Measurements from ENCODE around the gene STK38. TPM values are rescaled to one million over a fixed set of nuclear protein-coding genes. Genes with fewer than 3 reads are reported as not detected.

Gene STK38
- total and polyA plus RNA-seq, 2 donors (not counting 1 experiment from before 2014, with no cell fraction given) = 26.9 to 42.6 TPM

GRCh38 chr6:36493319-36493718 is 54.0 kb downstream of the STK38 start:
- no peak overlapping the region for H3K27ac ChIP-seq (ENCODE audit: insufficient read depth, low read length)
- TF ChIP-seq EZH2 (IDR thresholded peaks at IDR 0.05; ENCODE audit: low read length, missing control alignments) = no peak
- H3K4me2 ChIP-seq (ENCODE audit: extremely low read depth, insufficient read depth, low read length) = no peak overlapping the region
- no peak overlapping the region for H3K9ac ChIP-seq (ENCODE audit: insufficient read depth, low read length)
- no peak overlapping the region for H2AFZ ChIP-seq (ENCODE audit: low read length)
- no peaks in the 10 kb centered on the region for H3K79me2 ChIP-seq (ENCODE audit: control insufficient read depth, insufficient read depth, low read length)
- no peak for DNase-seq (ENCODE audit: low read depth in 2 of 2)
- no peaks in the 10 kb centered on the region for H4K20me1 ChIP-seq (ENCODE audit: control insufficient read depth, extremely low read depth, insufficient read depth, low read length)
- H3K36me3 ChIP-seq (ENCODE audit: control insufficient read depth, insufficient read depth, low read length) = peaks cover 7% of the 10 kb centered on the region
- H3K4me3 ChIP-seq (replicated peaks in 1 of 4; ENCODE audit: control extremely low read depth in 1 of 4, insufficient read depth in 1 of 4, low read depth in 3 of 4, low read length in 4 of 4) = no peak overlapping the region
- no peaks in the 10 kb centered on the region for H3K9me3 ChIP-seq (ENCODE audit: control insufficient read depth, insufficient read depth, low read depth, low read length)
- no peaks in the 10 kb centered on the region for H3K4me1 ChIP-seq (ENCODE audit: control insufficient read depth, extremely low read depth, insufficient read depth, low read length)
- no peaks in the 10 kb centered on the region for H3K27me3 ChIP-seq (ENCODE audit: control insufficient read depth, insufficient read depth, low read length)

DNA sequence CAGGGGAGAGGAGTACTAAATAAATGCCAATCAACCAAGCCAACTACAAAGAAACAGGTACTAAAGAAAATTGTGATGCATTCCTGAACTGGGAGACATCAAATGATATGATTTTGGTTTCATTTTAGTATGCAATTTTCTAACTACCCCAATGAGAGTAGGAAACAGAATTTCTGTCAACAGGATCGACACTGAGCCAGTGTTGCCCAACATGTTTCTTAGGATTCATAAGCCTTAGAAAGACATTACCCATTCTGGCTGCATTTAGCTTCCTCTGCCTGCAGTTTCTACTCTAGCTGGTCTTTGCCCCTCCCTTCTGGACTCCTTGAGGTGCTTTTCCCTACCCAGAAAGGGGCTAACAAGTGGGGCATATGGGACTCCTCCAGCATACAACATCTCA is 54.7 kb downstream of the STK38 start:
- Histone ChIP-seq H3K4me3 (replicated peaks in 1 of 4; ENCODE audit: control extremely low read depth in 1 of 4, insufficient read depth in 1 of 4, low read depth in 3 of 4, low read length in 4 of 4) (no peak overlapping the region), H2AFZ (ENCODE audit: low read length) (no peak overlapping the region), H3K4me2 (ENCODE audit: extremely low read depth, insufficient read depth, low read length) (no peak overlapping the region), H3K9me3 (ENCODE audit: control insufficient read depth, insufficient read depth, low read depth, low read length) (no peaks in the 10 kb centered on the region), H3K27ac (ENCODE audit: insufficient read depth, low read length) (no peak overlapping the region), H3K36me3 (ENCODE audit: control insufficient read depth, insufficient read depth, low read length) (peaks cover 9% of the 10 kb centered on the region), H4K20me1 (ENCODE audit: control insufficient read depth, extremely low read depth, insufficient read depth, low read length) (no peaks in the 10 kb centered on the region), H3K79me2 (ENCODE audit: control insufficient read depth, insufficient read depth, low read length) (no peaks in the 10 kb centered on the region), H3K9ac (ENCODE audit: insufficient read depth, low read length) (no peak overlapping the region), H3K4me1 (ENCODE audit: control insufficient read depth, extremely low read depth, insufficient read depth, low read length) (no peaks in the 10 kb centered on the region), H3K27me3 (ENCODE audit: control insufficient read depth, insufficient read depth, low read length) (no peaks in the 10 kb centered on the region)
- no peak for DNase-seq (ENCODE audit: low read depth in 2 of 2)
- TF ChIP-seq EZH2 (IDR thresholded peaks at IDR 0.05; ENCODE audit: low read length, missing control alignments) (no peak), CTCF (conservative IDR thresholded peaks at IDR 0.05 in 1 of 2, IDR thresholded peaks at IDR 0.05 in 1 of 2; ENCODE audit: low read depth in 1 of 2, low read length in 2 of 2) (no peak)

GRCh38 chr6:36492092-36492491 is 55.2 kb downstream of the STK38 start:
- Histone ChIP-seq H3K4me2 (ENCODE audit: extremely low read depth, insufficient read depth, low read length) (no peak overlapping the region), H3K9me3 (ENCODE audit: control insufficient read depth, insufficient read depth, low read depth, low read length) (no peaks in the 10 kb centered on the region), H3K27me3 (ENCODE audit: control insufficient read depth, insufficient read depth, low read length) (no peaks in the 10 kb centered on the region), H3K36me3 (ENCODE audit: control insufficient read depth, insufficient read depth, low read length) (peaks cover 9% of the 10 kb centered on the region), H3K9ac (ENCODE audit: insufficient read depth, low read length) (no peak overlapping the region), H4K20me1 (ENCODE audit: control insufficient read depth, extremely low read depth, insufficient read depth, low read length) (no peaks in the 10 kb centered on the region), H3K79me2 (ENCODE audit: control insufficient read depth, insufficient read depth, low read length) (no peaks in the 10 kb centered on the region), H2AFZ (ENCODE audit: low read length) (no peak overlapping the region), H3K4me3 (replicated peaks in 1 of 4; ENCODE audit: control extremely low read depth in 1 of 4, insufficient read depth in 1 of 4, low read depth in 3 of 4, low read length in 4 of 4) (no peak overlapping the region), H3K4me1 (ENCODE audit: control insufficient read depth, extremely low read depth, insufficient read depth, low read length) (no peaks in the 10 kb centered on the region), H3K27ac (ENCODE audit: insufficient read depth, low read length) (no peak overlapping the region)
- TF ChIP-seq EZH2 (IDR thresholded peaks at IDR 0.05; ENCODE audit: low read length, missing control alignments) = no peak
- no peak for TF ChIP-seq CTCF (conservative IDR thresholded peaks at IDR 0.05 in 1 of 2, IDR thresholded peaks at IDR 0.05 in 1 of 2; ENCODE audit: low read depth in 1 of 2, low read length in 2 of 2)
- DNase-seq (ENCODE audit: low read depth in 2 of 2) = no peak
